ENCODE measurements around the gene TSC22D3. TPM values are rescaled to one million over a fixed set of nuclear protein-coding genes. Genes with fewer than 3 reads are reported as not detected.

TSC22D3 gene
- total RNA-seq, 2 donors from 2014 or later: 144 to 147 TPM

DNA sequence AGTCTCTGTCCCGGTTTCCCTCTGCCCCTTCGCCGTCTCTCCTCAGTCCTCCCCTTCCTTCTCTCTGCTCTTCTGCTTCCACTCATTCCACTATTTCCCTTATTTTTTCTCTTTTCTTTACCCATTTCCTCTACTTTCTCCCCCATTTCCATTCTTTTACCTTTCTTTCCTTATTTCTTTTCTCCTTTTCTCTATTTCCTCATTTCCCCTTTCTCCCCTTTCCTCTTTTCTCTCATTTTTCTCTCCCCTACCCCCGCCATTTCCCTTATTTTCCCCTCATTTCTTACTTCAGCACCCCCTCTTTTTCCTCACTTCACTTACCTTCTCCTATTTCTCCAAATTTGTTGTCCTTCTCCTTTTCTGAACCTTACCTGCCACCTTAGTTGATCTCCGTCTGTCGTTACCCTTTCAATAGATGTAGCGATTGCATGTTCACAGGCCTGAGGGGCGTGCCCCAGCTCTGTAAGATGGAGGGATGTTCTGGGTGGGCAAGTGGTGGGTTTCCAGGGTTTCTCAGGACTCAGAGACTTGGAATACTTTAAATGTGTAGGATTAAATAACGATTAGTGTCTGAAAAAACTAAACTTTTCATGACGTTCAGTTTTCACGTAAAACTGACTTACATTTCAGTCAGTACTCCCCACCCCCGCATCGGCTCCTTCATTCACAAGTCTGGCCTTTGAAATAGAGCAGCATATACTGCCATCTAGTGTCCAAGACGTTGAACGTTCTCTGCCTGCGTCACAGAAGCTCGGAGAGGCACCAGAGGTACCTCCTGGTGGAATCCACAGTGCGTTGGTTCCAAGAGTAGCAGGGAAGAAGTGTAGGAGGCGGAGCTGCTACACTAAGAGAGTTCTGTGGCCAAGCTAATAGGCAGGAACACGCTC is 1.3 kb upstream of the TSC22D3 start:
- 4 to 9% methylated on average over 14 to 20 of the region's 20 CpGs for WGBS, 2 donors
- intact Hi-C loops (cut with DNase I): loop anchor here (10.0 kb wide), 1 partner anchor 102 kb away; no protein-coding TSS in a partner anchor
- peak; percentile 64 for ATAC-seq

DNA sequence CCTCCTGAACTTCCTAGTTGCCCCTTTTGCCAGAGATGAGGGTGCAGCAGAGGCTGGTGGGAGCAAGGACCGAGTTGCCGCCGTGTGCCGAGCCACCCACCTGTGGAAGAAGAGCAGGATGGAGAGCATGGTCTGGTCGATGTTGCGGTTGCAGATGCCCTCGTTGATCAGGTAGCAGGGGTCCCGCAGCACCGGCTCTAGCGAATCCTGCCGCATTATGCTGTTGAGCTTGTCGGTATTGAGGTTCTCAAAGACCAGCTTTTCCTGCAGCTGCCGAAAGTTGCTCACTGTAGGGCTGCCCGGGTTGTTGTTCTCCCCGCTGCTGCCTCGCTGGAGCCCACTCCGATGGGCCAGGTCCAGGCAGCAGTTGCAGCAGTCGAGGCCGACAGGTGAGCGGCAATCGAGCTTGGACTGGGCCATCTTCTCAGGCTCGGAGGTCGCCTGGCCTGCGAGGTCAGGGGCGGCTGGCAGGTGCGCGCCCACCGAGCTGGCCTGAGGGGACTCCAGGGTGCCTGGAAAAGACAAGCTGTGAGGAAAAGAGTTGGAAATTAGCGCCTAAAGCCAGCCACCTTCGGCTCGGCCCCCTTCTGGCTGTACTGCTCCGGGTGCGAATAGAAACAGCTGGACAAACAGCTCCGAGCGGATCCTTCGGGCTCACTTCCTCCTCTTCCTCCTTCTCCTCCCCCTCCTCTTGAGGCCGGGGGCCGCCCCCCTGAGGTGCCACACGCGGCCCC is 420 bp downstream of the TSC22D3 start:
- H3K27ac ChIP-seq: peak overlapping the region; percentile 84 to 89 (median 86)
- 3 to 4% methylated on average over 7 to 36 of the region's 40 CpGs for WGBS, 2 donors
- peaks cover 29% of the 10 kb centered on the region for H3K4me1 ChIP-seq
- H3K27me3 ChIP-seq: no peaks in the 10 kb centered on the region
- H3K4me3 ChIP-seq: peak overlapping the region; percentile 33 to 50
- no peaks in the 10 kb centered on the region for H3K9me3 ChIP-seq
- DNase-seq (peak in 2 of 4 donors; percentile 2 to 18), ATAC-seq (peak; percentile 6)
- no peaks in the 10 kb centered on the region for H3K36me3 ChIP-seq (replicated peaks in 1 of 2; ENCODE audit: insufficient read depth in 1 of 2, low read depth in 2 of 2)
- TF ChIP-seq, protein P1, sequence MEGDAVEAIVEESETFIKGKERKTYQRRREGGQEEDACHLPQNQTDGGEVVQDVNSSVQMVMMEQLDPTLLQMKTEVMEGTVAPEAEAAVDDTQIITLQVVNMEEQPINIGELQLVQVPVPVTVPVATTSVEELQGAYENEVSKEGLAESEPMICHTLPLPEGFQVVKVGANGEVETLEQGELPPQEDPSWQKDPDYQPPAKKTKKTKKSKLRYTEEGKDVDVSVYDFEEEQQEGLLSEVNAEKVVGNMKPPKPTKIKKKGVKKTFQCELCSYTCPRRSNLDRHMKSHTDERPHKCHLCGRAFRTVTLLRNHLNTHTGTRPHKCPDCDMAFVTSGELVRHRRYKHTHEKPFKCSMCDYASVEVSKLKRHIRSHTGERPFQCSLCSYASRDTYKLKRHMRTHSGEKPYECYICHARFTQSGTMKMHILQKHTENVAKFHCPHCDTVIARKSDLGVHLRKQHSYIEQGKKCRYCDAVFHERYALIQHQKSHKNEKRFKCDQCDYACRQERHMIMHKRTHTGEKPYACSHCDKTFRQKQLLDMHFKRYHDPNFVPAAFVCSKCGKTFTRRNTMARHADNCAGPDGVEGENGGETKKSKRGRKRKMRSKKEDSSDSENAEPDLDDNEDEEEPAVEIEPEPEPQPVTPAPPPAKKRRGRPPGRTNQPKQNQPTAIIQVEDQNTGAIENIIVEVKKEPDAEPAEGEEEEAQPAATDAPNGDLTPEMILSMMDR (IDR thresholded peaks at IDR 0.05): no peak
- TF ChIP-seq POLR2A (IDR thresholded peaks at IDR 0.05): no peak
- intact Hi-C loops (cut with DNase I): loop anchor here (10.0 kb wide), 1 partner anchor 100 kb away; no protein-coding TSS in a partner anchor

More for the DNA sequence above, 1.3 kb upstream of the TSC22D3 start:
- peak; percentile 80 to 90 (median 86) for DNase-seq
- Histone ChIP-seq H3K27me3 (no peaks in the 10 kb centered on the region), H3K4me3 (no peak overlapping the region), H3K4me1 (peaks cover 29% of the 10 kb centered on the region), H3K36me3 (replicated peaks in 1 of 2; ENCODE audit: insufficient read depth in 1 of 2, low read depth in 2 of 2) (no peaks in the 10 kb centered on the region), H3K9me3 (no peaks in the 10 kb centered on the region), H3K27ac (peak overlapping the region in 3 of 4 donors; percentile 84 to 89 (median 87))
- no peak for TF ChIP-seq POLR2A (IDR thresholded peaks at IDR 0.05)
- TF ChIP-seq, protein P1 (IDR thresholded peaks at IDR 0.05): peak; percentile 42 to 90 (median 71)

GRCh38 chrX:107773906-107774435 is 1.6 kb downstream of the TSC22D3 start:
- ATAC-seq (no peak), DNase-seq (peak in 3 of 4 donors; percentile 21 to 33 (median 23))
- peak overlapping the region; percentile 2 to 50 for H3K4me3 ChIP-seq
- TF ChIP-seq, protein P1 (IDR thresholded peaks at IDR 0.05): no peak
- TF ChIP-seq POLR2A (IDR thresholded peaks at IDR 0.05): peak in 2 of 3 donors; percentile 12 to 31
- intact Hi-C loops (cut with DNase I): loop anchor here (10.0 kb wide), 1 partner anchor 99 kb away; no protein-coding TSS in a partner anchor
- no peaks in the 10 kb centered on the region for H3K27me3 ChIP-seq
- peak overlapping the region; percentile 41 to 89 (median 63) for H3K27ac ChIP-seq
- H3K9me3 ChIP-seq: no peaks in the 10 kb centered on the region
- no peaks in the 10 kb centered on the region for H3K36me3 ChIP-seq (replicated peaks in 1 of 2; ENCODE audit: insufficient read depth in 1 of 2, low read depth in 2 of 2)
- WGBS, 2 donors: 33 to 40% methylated on average over 7 to 9 of the region's 9 CpGs
- H3K4me1 ChIP-seq: peaks cover 30% of the 10 kb centered on the region

DNA sequence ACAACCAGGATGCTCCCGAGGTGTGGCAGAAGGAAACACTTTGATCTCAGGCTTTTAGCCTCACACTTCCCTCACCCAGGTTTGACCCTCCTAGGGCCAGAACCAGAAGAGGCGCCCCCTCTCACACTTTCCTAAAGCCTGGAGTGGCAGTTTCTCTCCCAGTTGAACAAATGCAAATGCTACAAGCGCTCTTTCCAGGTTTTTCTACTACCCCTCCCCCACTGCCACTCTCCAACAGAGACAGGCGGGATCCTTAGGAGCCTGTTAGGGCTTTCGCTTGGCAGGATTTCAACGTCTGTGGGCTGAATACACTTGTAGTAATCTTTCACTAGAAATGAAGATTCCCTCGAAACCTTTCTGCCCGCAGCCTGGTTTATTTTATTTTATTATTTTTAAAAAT is 2.4 kb downstream of the TSC22D3 start:
- 39 to 57% methylated on average over 8 of the region's 8 CpGs for WGBS, 2 donors
- H3K27ac ChIP-seq: peak overlapping the region in 1 of 4 donors; percentile 89
- H3K4me1 ChIP-seq: peaks cover 37% of the 10 kb centered on the region
- no peak for TF ChIP-seq POLR2A (IDR thresholded peaks at IDR 0.05)
- TF ChIP-seq, protein P1 (IDR thresholded peaks at IDR 0.05): no peak
- H3K36me3 ChIP-seq (replicated peaks in 1 of 2; ENCODE audit: insufficient read depth in 1 of 2, low read depth in 2 of 2): no peaks in the 10 kb centered on the region
- no peak overlapping the region for H3K4me3 ChIP-seq
- H3K27me3 ChIP-seq: no peaks in the 10 kb centered on the region
- ATAC-seq: no peak
- intact Hi-C loops (cut with DNase I): loop anchor here (10.0 kb wide), 1 partner anchor 98 kb away; no protein-coding TSS in a partner anchor
- DNase-seq: peak; percentile 26 to 51 (median 40)
- no peaks in the 10 kb centered on the region for H3K9me3 ChIP-seq
